Omental fat pad (tissue), 4 donors: ENCODE data around the gene CCDC172. TPM values are rescaled to one million over a fixed set of nuclear protein-coding genes. Genes with fewer than 3 reads are reported as not detected.

Experiments used
- ATAC-seq: fragments of 150-250 bp; one replicate; pipeline ENCODE4 v1.9.1; 2016; ENCODE audit warnings: mild to moderate bottlenecking, moderate library complexity; ENCODE audit not compliant: low FRiP score
- DNase-seq: peaks from one replicate; pipeline ENCODE4 v3.0.0-alpha.2; 2019; ENCODE audit warnings: low spot score
- total RNA-seq, 4 donors: library from RNA; depleted of rRNA; stranded (reverse); fragments of >200 nt; gene quantifications; one replicate each; pipeline ENCODE4 v1.1.0, GENCODE V29; 2016
- TF ChIP-seq, protein P1 (sequence below), 3 donors: fragments of 450-650 bp; IDR thresholded peaks; one replicate each; pipeline ENCODE4 v1.5.1; 2016 to 2017; ENCODE audit warnings: antibody characterized with exemption in 3 of 3, mild to moderate bottlenecking in 3 of 3, moderate library complexity in 2 of 3

CCDC172 gene
- total RNA-seq, 4 donors from 2014 or later: not detected

DNA sequence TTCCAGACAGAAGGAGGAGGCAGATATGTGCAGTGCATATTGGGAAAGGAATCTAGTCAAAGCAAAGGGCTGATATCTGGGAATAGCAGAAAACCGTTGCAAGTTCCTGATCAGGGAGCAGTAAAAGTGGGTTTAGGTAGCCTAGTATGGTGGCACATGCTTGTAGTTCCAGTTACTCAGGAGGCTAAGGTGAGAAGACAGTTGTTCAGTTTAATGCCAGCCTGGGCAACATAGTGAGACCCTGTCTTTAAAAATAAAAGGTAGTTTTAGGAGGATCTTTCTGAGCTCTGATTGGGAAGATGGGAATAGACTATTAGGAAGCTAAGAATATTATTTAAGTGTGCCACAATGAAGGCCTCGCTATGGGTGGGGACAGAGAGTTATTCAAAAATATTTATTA lies 1.7 kb downstream of the CCDC172 start:
- ATAC-seq (no peak), DNase-seq (no peak)
- TF ChIP-seq, protein P1, sequence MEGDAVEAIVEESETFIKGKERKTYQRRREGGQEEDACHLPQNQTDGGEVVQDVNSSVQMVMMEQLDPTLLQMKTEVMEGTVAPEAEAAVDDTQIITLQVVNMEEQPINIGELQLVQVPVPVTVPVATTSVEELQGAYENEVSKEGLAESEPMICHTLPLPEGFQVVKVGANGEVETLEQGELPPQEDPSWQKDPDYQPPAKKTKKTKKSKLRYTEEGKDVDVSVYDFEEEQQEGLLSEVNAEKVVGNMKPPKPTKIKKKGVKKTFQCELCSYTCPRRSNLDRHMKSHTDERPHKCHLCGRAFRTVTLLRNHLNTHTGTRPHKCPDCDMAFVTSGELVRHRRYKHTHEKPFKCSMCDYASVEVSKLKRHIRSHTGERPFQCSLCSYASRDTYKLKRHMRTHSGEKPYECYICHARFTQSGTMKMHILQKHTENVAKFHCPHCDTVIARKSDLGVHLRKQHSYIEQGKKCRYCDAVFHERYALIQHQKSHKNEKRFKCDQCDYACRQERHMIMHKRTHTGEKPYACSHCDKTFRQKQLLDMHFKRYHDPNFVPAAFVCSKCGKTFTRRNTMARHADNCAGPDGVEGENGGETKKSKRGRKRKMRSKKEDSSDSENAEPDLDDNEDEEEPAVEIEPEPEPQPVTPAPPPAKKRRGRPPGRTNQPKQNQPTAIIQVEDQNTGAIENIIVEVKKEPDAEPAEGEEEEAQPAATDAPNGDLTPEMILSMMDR (IDR thresholded peaks at IDR 0.05): no peak

GRCh38 chr10:116329153-116329552 lies 4.9 kb downstream of the CCDC172 start:
- TF ChIP-seq, protein P1 (IDR thresholded peaks at IDR 0.05): no peak
- ATAC-seq (no peak), DNase-seq (no peak)

GRCh38 chr10:116331815-116332214 lies 7.6 kb downstream of the CCDC172 start:
- ATAC-seq (no peak), DNase-seq (no peak)
- TF ChIP-seq, protein P1 (IDR thresholded peaks at IDR 0.05): no peak

GRCh38 chr10:116336866-116337265 lies 12.6 kb downstream of the CCDC172 start:
- DNase-seq (no peak), ATAC-seq (no peak)
- TF ChIP-seq, protein P1 (IDR thresholded peaks at IDR 0.05): no peak

DNA sequence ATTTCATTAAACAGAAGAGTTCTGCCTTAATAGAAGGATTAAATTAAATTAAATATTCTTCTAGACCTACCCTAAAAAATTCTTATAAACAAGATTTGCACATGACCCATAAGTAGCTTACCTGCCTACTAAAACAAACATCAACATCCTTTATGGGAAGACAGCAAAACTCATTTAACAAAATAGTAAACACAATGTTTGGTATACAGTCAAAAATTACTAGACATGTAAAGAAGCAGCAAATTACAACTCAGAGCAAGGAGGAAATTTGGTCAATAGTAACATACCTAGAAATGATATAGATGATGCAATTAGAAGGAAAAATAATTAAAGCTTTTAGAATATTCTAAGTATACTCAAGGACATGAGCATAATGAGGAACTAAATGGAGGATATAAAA lies 27.9 kb downstream of the CCDC172 start:
- ATAC-seq: no peak
- no peak for DNase-seq
- TF ChIP-seq, protein P1 (IDR thresholded peaks at IDR 0.05): no peak

GRCh38 chr10:116353817-116354216 lies 29.6 kb downstream of the CCDC172 start:
- DNase-seq (no peak), ATAC-seq (no peak)
- TF ChIP-seq, protein P1 (IDR thresholded peaks at IDR 0.05): no peak

DNA sequence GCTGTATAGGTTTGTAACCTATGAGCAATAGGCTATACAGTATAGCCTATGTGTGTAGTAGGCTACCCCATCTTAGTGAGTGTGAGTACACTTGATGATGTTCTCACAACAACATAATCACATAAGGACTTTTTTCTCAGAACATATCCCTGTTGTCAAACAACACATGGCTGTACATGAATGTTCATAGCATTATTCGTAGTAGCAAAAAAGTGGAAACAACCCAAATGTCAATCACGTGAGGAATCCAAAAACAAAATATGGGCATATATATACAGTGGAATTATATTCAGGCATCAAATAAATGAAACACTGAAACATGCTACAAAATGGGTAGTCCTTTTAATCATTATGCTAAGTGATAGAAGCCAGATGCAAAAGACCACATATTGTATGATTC lies 31.1 kb downstream of the CCDC172 start:
- TF ChIP-seq, protein P1 (IDR thresholded peaks at IDR 0.05): no peak
- DNase-seq: no peak
- ATAC-seq: no peak
